HepG2 (cell line): ENCODE results near the gene IMPG2.

Experiments used
- BRF2 ChIP-seq: sonication (generic); formaldehyde crosslinking; IDR thresholded peaks from 2 replicates; pipeline ENCODE4 v1.8.1; 2022; ENCODE audit warnings: mild to moderate bottlenecking, missing genetic modification reagents
- CTCF ChIP-seq: sonication (generic); formaldehyde crosslinking; IDR thresholded peaks from 2 replicates; pipeline ENCODE4 v1.5.0; 2020; ENCODE audit warnings: mild to moderate bottlenecking, missing genetic modification reagents, moderate library complexity
- FOXJ3 ChIP-seq: sonication (generic); formaldehyde crosslinking; IDR thresholded peaks from 2 replicates; pipeline ENCODE4 v1.4.0; 2020; ENCODE audit warnings: missing genetic modification reagents, mild to moderate bottlenecking, borderline replicate concordance
- HOXA7 ChIP-seq: sonication (generic); formaldehyde crosslinking; IDR thresholded peaks from 2 replicates; pipeline ENCODE4 v1.8.1; 2022; ENCODE audit warnings: mild to moderate bottlenecking, missing genetic modification reagents, moderate library complexity
- KDM4B ChIP-seq: sonication (generic); formaldehyde crosslinking; IDR thresholded peaks from 2 replicates; pipeline ENCODE4 v1.4.0; 2020; ENCODE audit warnings: missing genetic modification reagents
- LRRFIP1 ChIP-seq: sonication (generic); formaldehyde crosslinking; conservative IDR thresholded peaks from 2 replicates; pipeline ENCODE4 v1.4.0; 2020; ENCODE audit warnings: missing genetic modification reagents
- MXI1 ChIP-seq: IDR thresholded peaks from 3 replicates; pipeline ENCODE4 v1.6.1; 2012; ENCODE audit warnings: low read depth, low read length, inconsistent platforms, borderline replicate concordance
- NCOR1 ChIP-seq: fragments of 200-600 bp; sonication (generic); IDR thresholded peaks from 2 replicates; pipeline ENCODE4 v1.7.0; 2017; ENCODE audit warnings: antibody characterized with exemption, low read length, borderline replicate concordance
- POLR2A ChIP-seq, 2 experiments: IDR thresholded peaks; 2 replicates each; pipeline ENCODE4 v1.6.1; 2011; ENCODE audit warnings: low read depth in 2 of 2, low read length in 2 of 2, mild to moderate bottlenecking in 1 of 2, moderate library complexity in 1 of 2; ENCODE audit not compliant: insufficient read depth in 1 of 2
- SAFB2 ChIP-seq: sonication (generic); formaldehyde crosslinking; IDR thresholded peaks from 2 replicates; pipeline ENCODE4 v1.5.1; 2020; ENCODE audit warnings: missing genetic modification reagents, low read depth, mild to moderate bottlenecking, borderline replicate concordance
- ZNF780A ChIP-seq: sonication (generic); formaldehyde crosslinking; IDR thresholded peaks from 2 replicates; pipeline ENCODE4 v1.8.0; 2022; ENCODE audit warnings: mild to moderate bottlenecking, missing genetic modification reagents, moderate library complexity

GRCh38 chr3:101240719-101241399 is 79.5 kb downstream of the IMPG2 start:
- no peak for TF ChIP-seq KDM4B
- TF ChIP-seq HOXA7 (CRISPR knock-in tag) = no peak
- no peak for TF ChIP-seq SAFB2 (CRISPR knock-in tag)
- no peak for TF ChIP-seq ZNF780A (CRISPR knock-in tag)
- TF ChIP-seq LRRFIP1 = no peak
- no peak for TF ChIP-seq NCOR1
- no peak for TF ChIP-seq BRF2 (CRISPR knock-in tag)
- TF ChIP-seq MXI1 = no peak
- TF ChIP-seq CTCF (CRISPR knock-in tag) = no peak
- TF ChIP-seq FOXJ3 (CRISPR knock-in tag) = no peak
- no peak for TF ChIP-seq POLR2A (IDR thresholded peaks at IDR 0.05; ENCODE audit: insufficient read depth in 1 of 2, low read depth in 2 of 2, low read length in 2 of 2)
